T47D (cell line): Measurements from ENCODE around the gene ADGRA1.
"Not testable (repeated sequence)": the region's sequence is repeated elsewhere in the genome, so short reads cannot be mapped to it uniquely, and the experiment has no call there.

Source experiments
- DNase-seq, 2 experiments: peaks; one replicate each; pipeline versions ENCODE4 v3.0.0 to v3.0.0-alpha.2; 2011 to 2012; ENCODE audit warnings: low read depth in 1 of 2, low spot score in 1 of 2
- JUND ChIP-seq: IDR thresholded peaks from 2 replicates; pipeline ENCODE4 v1.6.1; 2012; ENCODE audit warnings: low read depth
- in situ Hi-C: cut with HindIII; loops from 2 replicates; pipeline ENCODE4 v1.10.0; 2016; ENCODE audit warnings: low sequenced_read_pairs, low pct_unique_long_range_greater_than_20kb

ADGRA1 gene

GRCh38 chr10:133134411-133135115 is 46.8 kb downstream of the ADGRA1 start:
- no peak for TF ChIP-seq JUND
- no peak for DNase-seq
- in situ Hi-C loops: no loop called here

GRCh38 chr10:133135116-133135465 is 47.4 kb downstream of the ADGRA1 start:
- TF ChIP-seq JUND: no peak
- in situ Hi-C loops: no loop called here
- DNase-seq: no peak

- in situ Hi-C loops, DNase-seq: not testable (repeated sequence)
Observed at GRCh38 chr10:133137486-133138145, 49.9 kb downstream of the ADGRA1 start.

- in situ Hi-C loops: no loop called here
- DNase-seq: no peak
- TF ChIP-seq JUND: no peak
Observed at GRCh38 chr10:133139551-133140065, 51.9 kb downstream of the ADGRA1 start.

- in situ Hi-C loops: no loop called here
- TF ChIP-seq JUND: no peak
- no peak for DNase-seq
Observed at GRCh38 chr10:133140417-133141143, 52.9 kb downstream of the ADGRA1 start.

GRCh38 chr10:133141144-133141957 is 53.6 kb downstream of the ADGRA1 start:
- DNase-seq: no peak
- no peak for TF ChIP-seq JUND
- in situ Hi-C loops: no loop called here

- DNase-seq: no peak
- TF ChIP-seq JUND: no peak
- in situ Hi-C loops: no loop called here
Observed at GRCh38 chr10:133141958-133142340, 54.2 kb downstream of the ADGRA1 start.

- in situ Hi-C loops: no loop called here
- no peak for TF ChIP-seq JUND
- DNase-seq: no peak
Observed at GRCh38 chr10:133142523-133143199, 54.9 kb downstream of the ADGRA1 start.

GRCh38 chr10:133143200-133143533 is 55.4 kb downstream of the ADGRA1 start:
- no peak for TF ChIP-seq JUND
- DNase-seq: no peak
- in situ Hi-C loops: no loop called here

- DNase-seq: no peak
- in situ Hi-C loops: no loop called here
- TF ChIP-seq JUND: no peak
Observed at GRCh38 chr10:133143546-133143945, 55.8 kb downstream of the ADGRA1 start.

- in situ Hi-C loops: no loop called here
- no peak for DNase-seq
- no peak for TF ChIP-seq JUND
Observed at GRCh38 chr10:133144771-133145170, 57.0 kb downstream of the ADGRA1 start.

- DNase-seq: no peak
- in situ Hi-C loops: no loop called here
- no peak for TF ChIP-seq JUND
Observed at GRCh38 chr10:133150226-133150625, 62.5 kb downstream of the ADGRA1 start.
